H9 (cell line): ENCODE data around the gene NCR1. TPM values are rescaled to one million over a fixed set of nuclear protein-coding genes. Genes with fewer than 3 reads are reported as not detected.

Source experiments
- DNase-seq: peaks from one replicate; pipeline ENCODE4 v3.0.0-alpha.2; 2017
- H2AFZ ChIP-seq: one replicate; pipeline ENCODE4 v1.6.1; 2013; ENCODE audit warnings: mild to moderate bottlenecking, low read length, control low read depth, moderate library complexity
- H2AK5ac ChIP-seq: 2 replicates; pipeline ENCODE4 v1.6.1; 2013; ENCODE audit warnings: low read length, control low read depth, mixed read lengths; ENCODE audit not compliant: insufficient read length
- H2BK120ac ChIP-seq: one replicate; pipeline ENCODE4 v1.6.1; 2013; ENCODE audit warnings: low read depth, mild to moderate bottlenecking, low read length, control low read depth, inconsistent platforms; ENCODE audit not compliant: poor library complexity, severe bottlenecking
- H2BK12ac ChIP-seq: 2 replicates; pipeline ENCODE4 v1.6.1; 2013; ENCODE audit warnings: low read length, control low read depth, mixed read lengths, low read depth; ENCODE audit not compliant: insufficient read length
- H2BK15ac ChIP-seq: 2 replicates; pipeline ENCODE4 v1.6.1; 2013; ENCODE audit warnings: low read depth, low read length, control low read depth
- H2BK20ac ChIP-seq: one replicate; pipeline ENCODE4 v1.6.1; 2013; ENCODE audit warnings: low read depth, mild to moderate bottlenecking, low read length, control low read depth, inconsistent platforms; ENCODE audit not compliant: poor library complexity, severe bottlenecking
- H2BK5ac ChIP-seq: 2 replicates; pipeline ENCODE4 v1.6.1; 2013; ENCODE audit warnings: low read length, control low read depth, mixed read lengths; ENCODE audit not compliant: insufficient read length
- H3K14ac ChIP-seq: 2 replicates; pipeline ENCODE4 v1.6.1; 2013; ENCODE audit warnings: low read length, control low read depth; ENCODE audit not compliant: insufficient read depth
- H3K18ac ChIP-seq: 2 replicates; pipeline ENCODE4 v1.6.1; 2013; ENCODE audit warnings: low read depth, mild to moderate bottlenecking, mixed read lengths, low read length, control low read depth; ENCODE audit not compliant: insufficient read length
- H3K23ac ChIP-seq: 2 replicates; pipeline ENCODE4 v1.6.1; 2013; ENCODE audit warnings: low read length, control low read depth, mixed read lengths, low read depth; ENCODE audit not compliant: insufficient read length
- H3K23me2 ChIP-seq: 2 replicates; pipeline ENCODE4 v1.6.1; 2013; ENCODE audit warnings: low read depth, mild to moderate bottlenecking, mixed read lengths, low read length, control low read depth; ENCODE audit not compliant: insufficient read length, poor library complexity, severe bottlenecking
- H3K27ac ChIP-seq: 2 replicates; pipeline ENCODE4 v1.5.1; 2013; ENCODE audit warnings: low read length, control low read depth, mixed read lengths, low read depth; ENCODE audit not compliant: insufficient read length
- H3K27me3 ChIP-seq: 2 replicates; pipeline ENCODE4 v1.6.1; 2013; ENCODE audit warnings: low read length, control low read depth, inconsistent platforms; ENCODE audit not compliant: insufficient read depth
- H3K4ac ChIP-seq: 2 replicates; pipeline ENCODE4 v1.6.1; 2013; ENCODE audit warnings: low read depth, mild to moderate bottlenecking, control low read depth, inconsistent platforms, low read length, moderate library complexity
- H3K4me1 ChIP-seq: 2 replicates; pipeline ENCODE4 v1.6.1; 2013; ENCODE audit warnings: low read length, control low read depth, inconsistent platforms; ENCODE audit not compliant: insufficient read depth
- H3K4me2 ChIP-seq: 2 replicates; pipeline ENCODE4 v1.6.1; 2013; ENCODE audit warnings: low read length, control low read depth, mixed read lengths; ENCODE audit not compliant: insufficient read length, insufficient read depth
- H3K56ac ChIP-seq: 2 replicates; pipeline ENCODE4 v1.6.1; 2013; ENCODE audit warnings: low read depth, mild to moderate bottlenecking, mixed read lengths, low read length, control low read depth; ENCODE audit not compliant: insufficient read length
- H3K79me1 ChIP-seq: 2 replicates; pipeline ENCODE4 v1.6.1; 2013; ENCODE audit warnings: low read depth, mild to moderate bottlenecking, moderate library complexity, low read length, control low read depth, inconsistent platforms; ENCODE audit not compliant: insufficient read depth, poor library complexity, severe bottlenecking
- H3K79me2 ChIP-seq: 2 replicates; pipeline ENCODE4 v1.6.1; 2013; ENCODE audit warnings: low read length, control low read depth, inconsistent platforms; ENCODE audit not compliant: insufficient read depth
- H3K9ac ChIP-seq: 2 replicates; pipeline ENCODE4 v1.6.1; 2013; ENCODE audit warnings: low read length, control low read depth, mixed read lengths; ENCODE audit not compliant: insufficient read length; ENCODE audit errors: extremely low read depth
- H3K9me3 ChIP-seq: one replicate; pipeline ENCODE4 v1.6.1; 2013; ENCODE audit warnings: low read depth, low read length, inconsistent platforms; ENCODE audit not compliant: control insufficient read depth
- H3T11ph ChIP-seq: one replicate; pipeline ENCODE4 v1.6.1; 2013; ENCODE audit warnings: mild to moderate bottlenecking, low read length, control low read depth, inconsistent platforms
- H4K20me1 ChIP-seq: one replicate; pipeline ENCODE4 v1.6.1; 2013; ENCODE audit not compliant: control insufficient read depth, insufficient read length, insufficient read depth
- H4K5ac ChIP-seq: 2 replicates; pipeline ENCODE4 v1.6.1; 2013; ENCODE audit warnings: low read depth, mild to moderate bottlenecking, mixed read lengths, low read length, control low read depth; ENCODE audit not compliant: insufficient read length
- H4K8ac ChIP-seq: replicated peaks from 2 replicates; pipeline ENCODE4 v1.6.1; 2013; ENCODE audit warnings: low read length, control low read depth, mixed read lengths, low read depth; ENCODE audit not compliant: insufficient read length
- H4K91ac ChIP-seq: 2 replicates; pipeline ENCODE4 v1.6.1; 2013; ENCODE audit warnings: low read depth, mild to moderate bottlenecking, moderate library complexity, mixed read lengths, low read length, control low read depth; ENCODE audit not compliant: insufficient read length
- H3K27ac Mint-ChIP-seq, 3 experiments: 2 replicates in 2 of 3; 3 replicates in 1 of 3; pipeline ENCODE4 v1.8.0; 2020 to 2021; ENCODE audit warnings: mixed read lengths in 3 of 3, mild to moderate bottlenecking in 1 of 3, moderate library complexity in 1 of 3
- H3K27me3 Mint-ChIP-seq: 2 replicates; pipeline ENCODE4 v1.8.0; 2021; ENCODE audit warnings: low read depth, mild to moderate bottlenecking, moderate library complexity, mixed read lengths
- H3K36me3 Mint-ChIP-seq, 3 experiments: 2 replicates in 2 of 3; 3 replicates in 1 of 3; pipeline ENCODE4 v1.8.0; 2020 to 2021; ENCODE audit warnings: low read depth in 3 of 3, mixed read lengths in 3 of 3; ENCODE audit not compliant: insufficient read depth in 1 of 3
- H3K4me1 Mint-ChIP-seq, 2 experiments: 2 replicates each; pipeline ENCODE4 v1.8.0; 2020; ENCODE audit warnings: mixed read lengths in 2 of 2
- H3K4me3 Mint-ChIP-seq, 2 experiments: 2 replicates in 1 of 2; 3 replicates in 1 of 2; pipeline ENCODE4 v1.8.0; 2020 to 2021; ENCODE audit warnings: mild to moderate bottlenecking in 2 of 2, mixed read lengths in 2 of 2, moderate library complexity in 1 of 2
- H3K9me3 Mint-ChIP-seq, 2 experiments: 2 replicates in 1 of 2; 3 replicates in 1 of 2; pipeline ENCODE4 v1.8.0; 2020; ENCODE audit warnings: mild to moderate bottlenecking in 2 of 2, mixed read lengths in 2 of 2, moderate library complexity in 1 of 2
- CTCF ChIP-seq: fragments of 200-600 bp; sonication (generic); conservative IDR thresholded peaks from 3 replicates; pipeline ENCODE4 v1.8.0; 2021; ENCODE audit warnings: antibody characterized with exemption, mild to moderate bottlenecking
- WGBS: extraction: QIAGEN DNeasy Blood & Tissue Kit; methylation state at CpG from one replicate; pipeline ENCODE4 v1.1.7; 2013; ENCODE audit warnings: missing lambda C conversion rate, low lambda C conversion rate, mixed read lengths; ENCODE audit not compliant: insufficient read length; ENCODE audit errors: extremely low coverage; 5-methylcytosine and 5-hydroxymethylcytosine counted together
- total RNA-seq: library from RNA; stranded (reverse); gene quantifications from 2 replicates; pipeline ENCODE4 v1.2.1, GENCODE V29; 2021

NCR1 gene
- total RNA-seq, 1 experiment from 2014 or later, result 2.0 TPM

- Histone ChIP-seq H4K20me1 (no peaks in the 10 kb centered on the region), H3K4me2 (no peak overlapping the region), H2BK120ac (no peak overlapping the region), H3K4ac (no peak overlapping the region), H4K8ac (no peak overlapping the region), H3T11ph (no peak overlapping the region), H2BK12ac (no peak overlapping the region), H3K27me3 (no peaks in the 10 kb centered on the region), H3K9me3 (peaks cover 7% of the 10 kb centered on the region), H2BK20ac (no peak overlapping the region), H4K5ac (no peak overlapping the region), H2AFZ (no peak overlapping the region), H2BK5ac (no peak overlapping the region), H2BK15ac (no peak overlapping the region), H3K4me1 (no peaks in the 10 kb centered on the region), H3K14ac (no peak overlapping the region), H3K9ac (no peak overlapping the region), H3K56ac (no peak overlapping the region), H3K18ac (no peak overlapping the region), H2AK5ac (no peak overlapping the region), H3K23me2 (no peaks in the 10 kb centered on the region), H4K91ac (no peak overlapping the region), H3K79me1 (no peaks in the 10 kb centered on the region), H3K23ac (no peak overlapping the region), H3K27ac (no peak overlapping the region), H3K79me2 (no peaks in the 10 kb centered on the region)
- TF ChIP-seq CTCF, result no peak
- Mint-ChIP-seq H3K4me3 (no peak overlapping the region), H3K27ac (no peak overlapping the region), H3K9me3 (peaks cover 50 to 93% of the 10 kb centered on the region in 2 experiments), H3K36me3 (peaks cover 0 to 7% (median 6%) of the 10 kb centered on the region in 3 experiments; a peak in 5 of 7 replicates), H3K27me3 (peaks cover 10% of the 10 kb centered on the region), H3K4me1 (0 out of 4 replicates have a peak, but pooled peaks cover 0 to 3% of the 10 kb centered on the region in 2 experiments)
- no CpG with 5 or more reads among the region's 2 CpGs for WGBS
- no peak for DNase-seq
Observed at GRCh38 chr19:54928299-54928698, 22.4 kb downstream of the NCR1 start.
